Activated T-helper 2 cell treated with anti-CD3 and anti-CD28 coated beads, Interferon-gamma antibody, Interleukin-2, Interleukin-4, amounts not matched to agents 10 μg/mL and 5 μg/mL and 100 μg/mL, durations not matched to agents 14 hours and 24 hours and 36 hours (primary cell): ENCODE data around the gene SEPTIN6. TPM values are rescaled to one million over a fixed set of nuclear protein-coding genes. Genes with fewer than 3 reads are reported as not detected.
A peak's percentile ranks its signal among the peaks of the same experiment; 100 is the strongest.

ENCODE experiments used
- DNase-seq: peaks from one replicate; pipeline ENCODE4 v3.0.0; 2021; ENCODE audit warnings: low spot score
- H3K27ac Mint-ChIP-seq: one replicate; pipeline ENCODE4 v1.8.0; 2021; ENCODE audit warnings: mixed read lengths
- H3K27me3 Mint-ChIP-seq: one replicate; pipeline ENCODE4 v1.8.0; 2021; ENCODE audit warnings: low read depth, mixed read lengths
- H3K36me3 Mint-ChIP-seq: one replicate; pipeline ENCODE4 v1.8.0; 2021; ENCODE audit warnings: low read depth, mixed read lengths
- H3K4me1 Mint-ChIP-seq: one replicate; pipeline ENCODE4 v1.8.0; 2021; ENCODE audit warnings: low read depth, mixed read lengths
- H3K4me3 Mint-ChIP-seq: one replicate; pipeline ENCODE4 v1.8.0; 2021; ENCODE audit warnings: low read depth, mild to moderate bottlenecking, moderate library complexity, mixed read lengths
- H3K9me3 Mint-ChIP-seq: one replicate; pipeline ENCODE4 v1.8.0; 2021; ENCODE audit warnings: mixed read lengths
- intact Hi-C: fragments of 100-400 bp; cut with micrococcal nuclease; formaldehyde crosslinking; loops from one replicate; pipeline ENCODE4 v1.15.1; 2023
- total RNA-seq: library from RNA; stranded (reverse); gene quantifications from 2 replicates; pipeline ENCODE4 v1.2.3, GENCODE V29; 2022

Gene SEPTIN6
- total RNA-seq: 175 and 179 TPM in 2 replicates

DNA sequence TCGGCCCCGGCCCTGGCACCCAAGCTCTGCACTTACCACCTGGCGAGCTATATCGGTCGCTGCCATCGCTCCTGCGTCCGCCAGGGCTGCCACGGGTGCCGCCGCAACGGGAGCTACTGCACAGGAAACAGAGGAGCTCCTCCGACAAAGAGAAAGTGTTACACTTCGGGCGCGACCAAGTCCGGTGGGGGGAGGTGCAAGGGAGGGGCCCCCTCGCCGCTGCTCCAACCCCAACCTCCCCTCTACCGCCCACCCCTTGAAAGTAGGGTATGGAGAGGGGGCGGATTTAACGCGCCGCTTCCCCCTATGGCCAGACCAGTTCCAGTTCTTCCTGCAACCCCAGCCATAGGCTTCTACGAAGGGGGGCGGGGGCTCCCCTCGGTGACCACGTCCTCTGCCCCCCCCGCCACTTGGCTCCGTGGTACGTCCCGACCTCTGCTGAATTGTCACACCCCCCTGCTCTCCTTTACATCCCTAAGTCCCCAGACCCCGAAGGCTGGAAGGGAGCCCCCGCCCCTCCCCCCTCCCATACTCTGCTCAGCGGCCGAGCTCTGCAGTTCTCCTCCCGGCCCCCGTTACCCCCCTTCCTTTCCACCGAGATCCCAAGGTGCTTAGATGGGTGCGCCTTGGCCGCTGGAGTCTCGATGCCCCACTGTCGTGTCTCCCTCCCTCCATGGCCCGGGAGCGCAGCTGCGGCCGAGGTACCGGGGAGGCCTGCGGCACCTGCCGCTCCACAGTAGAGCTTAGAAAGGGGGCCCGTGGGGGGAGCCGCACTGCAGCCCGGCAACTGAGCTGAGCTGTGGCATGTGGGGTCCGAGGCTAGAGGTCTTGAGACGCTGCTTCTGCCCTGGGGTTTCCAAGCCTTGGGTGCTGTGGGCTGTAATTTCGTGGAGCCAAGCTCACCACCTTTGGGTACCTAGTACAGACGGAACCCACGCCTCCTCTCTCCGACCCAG is at the start of gene SEPTIN6:
TSS of gene SEPTIN6 (minus strand) at position 129 of the 956 bp plus-strand sequence. CDS start at position 66, 63 bp downstream.
- Mint-ChIP-seq H3K27ac (peak within 1 kb of the TSS; percentile 100), H3K9me3 (no peaks in the 10 kb centered on the region), H3K27me3 (no peaks in the 10 kb centered on the region), H3K36me3 (peaks cover 27% of the 10 kb centered on the region), H3K4me1 (peaks cover 10% of the 10 kb centered on the region), H3K4me3 (peak within 1 kb of the TSS; percentile 90)
- DNase-seq: peak; percentile 80
- intact Hi-C loops: loop anchor here (1.0 to 10.0 kb wide), 10 partner anchors 11 to 456 kb away; partner anchors contain the start of genes NKRF, PGRMC1, RPL39 and SLC25A5

DNA sequence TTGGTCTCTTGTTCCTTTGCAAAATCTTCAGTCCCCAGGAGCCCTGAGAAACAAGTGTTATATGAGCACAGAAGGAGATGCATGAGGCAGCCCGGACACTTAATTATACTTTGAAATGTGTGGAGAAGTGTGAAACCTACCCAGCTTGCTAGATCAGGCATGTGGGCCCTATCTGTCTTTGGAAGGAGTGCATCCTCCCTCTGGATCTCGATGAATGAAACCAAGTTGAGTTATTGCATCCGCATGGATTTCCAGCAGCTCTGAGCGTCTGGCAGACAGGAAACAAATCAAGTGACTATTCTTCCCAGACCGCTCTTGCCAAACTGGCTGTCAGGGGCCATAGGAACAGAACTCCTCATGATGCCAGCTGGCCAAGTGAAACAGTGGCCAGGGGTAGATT is 45.8 kb upstream of the SEPTIN6 start:
- Mint-ChIP-seq H3K4me3 (no peak overlapping the region), H3K27ac (no peak overlapping the region), H3K27me3 (no peaks in the 10 kb centered on the region), H3K36me3 (no peaks in the 10 kb centered on the region), H3K9me3 (no peaks in the 10 kb centered on the region), H3K4me1 (no peaks in the 10 kb centered on the region)
- DNase-seq: no peak
- intact Hi-C loops: no loop called here

DNA sequence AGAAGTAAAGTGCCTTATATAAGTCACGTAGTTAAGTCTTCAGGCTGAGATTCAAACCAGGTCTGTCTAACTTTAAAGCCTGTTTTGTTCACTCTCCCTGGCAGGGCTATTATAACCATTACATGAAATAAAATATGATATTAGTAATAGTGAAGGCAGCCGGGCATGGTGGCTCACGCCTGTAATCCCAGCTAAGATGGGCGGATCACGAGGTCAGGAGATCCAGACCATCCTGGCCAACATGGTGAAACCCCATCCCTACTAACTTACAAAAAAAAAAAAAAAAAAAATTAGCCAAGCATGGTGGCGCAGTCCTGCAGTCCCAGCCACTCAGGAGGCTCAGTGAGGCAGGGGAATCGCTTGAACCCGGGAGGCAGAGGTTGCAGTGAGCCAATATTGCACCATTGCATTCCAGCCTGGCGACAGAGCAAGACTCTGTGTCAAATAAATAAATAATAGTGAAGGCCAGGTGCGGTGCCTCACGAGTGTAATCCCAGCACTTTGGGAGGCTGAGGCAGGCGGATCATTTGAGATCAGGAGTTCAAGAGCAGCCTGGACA is 43.3 kb upstream of the SEPTIN6 start:
- no peaks in the 10 kb centered on the region for H3K36me3 Mint-ChIP-seq
- no peak overlapping the region for H3K27ac Mint-ChIP-seq
- H3K4me3 Mint-ChIP-seq: no peak overlapping the region
- DNase-seq: no peak
- H3K4me1 Mint-ChIP-seq: no peaks in the 10 kb centered on the region
- intact Hi-C loops: no loop called here
- no peaks in the 10 kb centered on the region for H3K27me3 Mint-ChIP-seq
- no peaks in the 10 kb centered on the region for H3K9me3 Mint-ChIP-seq

DNA sequence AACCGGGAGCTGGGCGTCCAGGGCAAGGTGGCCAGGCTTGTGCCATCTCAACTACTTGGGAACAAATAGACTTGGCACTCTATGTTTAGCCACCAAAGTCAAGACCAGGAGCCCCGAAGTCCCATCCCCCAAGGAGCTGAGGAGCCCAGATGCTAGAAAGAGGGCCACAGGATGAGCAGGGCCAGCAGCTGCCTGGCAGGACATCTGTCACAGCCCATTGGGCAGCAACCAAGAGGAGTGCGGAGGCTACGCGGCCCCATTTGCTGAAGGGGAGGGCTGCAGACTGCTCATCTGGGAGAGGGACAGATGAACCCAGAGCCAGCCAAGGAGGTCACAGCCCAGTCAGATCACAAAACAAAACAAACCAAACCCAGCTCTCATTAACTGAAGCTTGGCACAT is 42.5 kb upstream of the SEPTIN6 start:
- no peaks in the 10 kb centered on the region for H3K9me3 Mint-ChIP-seq
- H3K36me3 Mint-ChIP-seq: no peaks in the 10 kb centered on the region
- no peaks in the 10 kb centered on the region for H3K27me3 Mint-ChIP-seq
- intact Hi-C loops: no loop called here
- H3K27ac Mint-ChIP-seq: no peak overlapping the region
- H3K4me3 Mint-ChIP-seq: no peak overlapping the region
- no peak for DNase-seq
- H3K4me1 Mint-ChIP-seq: no peaks in the 10 kb centered on the region

- intact Hi-C loops: loop anchor here (5.0 kb wide), 1 partner anchor 128 kb away; the partner anchor contains the start of gene NKRF
- no peak for DNase-seq
- H3K4me1 Mint-ChIP-seq: no peaks in the 10 kb centered on the region
- no peaks in the 10 kb centered on the region for H3K36me3 Mint-ChIP-seq
- H3K27me3 Mint-ChIP-seq: no peaks in the 10 kb centered on the region
- H3K4me3 Mint-ChIP-seq: no peak overlapping the region
- no peaks in the 10 kb centered on the region for H3K9me3 Mint-ChIP-seq
- no peak overlapping the region for H3K27ac Mint-ChIP-seq
Measured at GRCh38 chrX:119734897-119735339, 42.0 kb upstream of the SEPTIN6 start.

DNA sequence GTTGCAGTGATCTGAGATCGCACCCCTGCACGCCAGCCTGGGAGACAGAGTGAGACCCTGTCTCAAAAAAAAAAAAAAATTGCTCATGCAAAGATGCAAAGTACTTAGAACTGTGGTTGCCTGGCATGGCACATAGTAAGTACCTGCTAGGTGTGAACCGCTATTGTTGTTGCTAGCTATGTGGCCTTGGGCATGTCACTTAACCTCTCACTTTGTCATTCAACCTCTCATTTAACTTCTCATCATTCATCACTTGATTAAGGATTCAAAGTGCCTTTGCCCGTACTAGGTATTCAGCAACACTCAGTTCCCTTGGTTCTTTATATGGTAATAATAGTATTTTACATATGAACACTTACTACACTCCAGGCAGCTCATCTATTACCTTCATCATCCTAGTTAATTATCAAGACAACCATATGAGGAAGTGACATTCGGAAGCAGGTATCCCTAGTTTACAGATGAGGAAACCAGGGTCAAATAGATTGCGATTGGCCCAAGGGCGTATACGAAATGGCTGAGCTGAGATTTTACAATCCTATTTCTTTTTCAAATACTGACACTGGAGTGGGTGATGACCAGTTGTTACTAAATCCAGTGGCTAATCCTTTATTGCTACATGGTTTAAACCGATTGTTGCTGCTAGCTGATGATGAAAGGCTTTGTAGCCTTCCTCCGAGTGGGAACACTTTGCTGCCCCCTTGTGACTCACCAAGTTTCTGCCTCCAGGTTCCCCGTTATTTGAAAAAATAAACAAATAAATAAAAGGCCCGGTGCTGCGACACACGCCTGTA is 36.6 kb upstream of the SEPTIN6 start:
- H3K36me3 Mint-ChIP-seq: no peaks in the 10 kb centered on the region
- peaks cover 6% of the 10 kb centered on the region for H3K4me1 Mint-ChIP-seq
- H3K9me3 Mint-ChIP-seq: no peaks in the 10 kb centered on the region
- H3K27ac Mint-ChIP-seq: no peak overlapping the region
- H3K27me3 Mint-ChIP-seq: no peaks in the 10 kb centered on the region
- peak; percentile 35 for DNase-seq
- intact Hi-C loops: loop anchor here (1.0 to 5.0 kb wide), 3 partner anchors 31 to 213 kb away; partner anchors contain the start of gene NKRF
- no peak overlapping the region for H3K4me3 Mint-ChIP-seq

DNA sequence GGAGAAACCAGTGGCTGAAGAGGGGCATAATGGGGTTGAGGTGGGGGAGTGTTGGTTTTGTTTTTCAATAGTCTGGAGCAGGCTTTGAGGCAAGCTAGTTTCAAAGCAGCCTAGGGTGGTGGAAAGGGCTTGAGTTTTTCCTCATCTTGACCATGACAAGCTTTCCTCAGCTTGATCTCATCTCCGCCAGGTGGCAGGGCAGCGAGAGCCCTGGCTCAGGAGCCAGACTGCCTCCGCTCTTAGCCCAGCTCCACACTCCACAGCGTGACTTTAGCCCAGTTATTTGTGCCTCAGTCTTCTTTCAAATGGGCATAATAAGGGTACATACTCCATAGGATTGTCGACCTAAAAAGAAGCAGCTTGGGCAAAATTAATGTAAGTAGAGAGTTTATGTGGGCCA is 35.5 kb upstream of the SEPTIN6 start:
- no peak for DNase-seq
- H3K27ac Mint-ChIP-seq: no peak overlapping the region
- H3K36me3 Mint-ChIP-seq: no peaks in the 10 kb centered on the region
- intact Hi-C loops: no loop called here
- H3K27me3 Mint-ChIP-seq: no peaks in the 10 kb centered on the region
- H3K4me1 Mint-ChIP-seq: peaks cover 6% of the 10 kb centered on the region
- no peak overlapping the region for H3K4me3 Mint-ChIP-seq
- H3K9me3 Mint-ChIP-seq: no peaks in the 10 kb centered on the region

GRCh38 chrX:119726900-119727555 is 34.1 kb upstream of the SEPTIN6 start:
- Mint-ChIP-seq H3K27ac (peak overlapping the region; percentile 73), H3K4me1 (peaks cover 6% of the 10 kb centered on the region), H3K36me3 (no peaks in the 10 kb centered on the region), H3K9me3 (no peaks in the 10 kb centered on the region), H3K27me3 (no peaks in the 10 kb centered on the region), H3K4me3 (no peak overlapping the region)
- peak; percentile 9 for DNase-seq
- intact Hi-C loops: no loop called here

GRCh38 chrX:119721926-119722325 is 29.0 kb upstream of the SEPTIN6 start:
- H3K27ac Mint-ChIP-seq: no peak overlapping the region
- H3K4me3 Mint-ChIP-seq: no peak overlapping the region
- no peaks in the 10 kb centered on the region for H3K9me3 Mint-ChIP-seq
- peaks cover 2% of the 10 kb centered on the region for H3K4me1 Mint-ChIP-seq
- H3K27me3 Mint-ChIP-seq: peaks cover under 1% of the 10 kb centered on the region
- no peak for DNase-seq
- intact Hi-C loops: no loop called here
- no peaks in the 10 kb centered on the region for H3K36me3 Mint-ChIP-seq

DNA sequence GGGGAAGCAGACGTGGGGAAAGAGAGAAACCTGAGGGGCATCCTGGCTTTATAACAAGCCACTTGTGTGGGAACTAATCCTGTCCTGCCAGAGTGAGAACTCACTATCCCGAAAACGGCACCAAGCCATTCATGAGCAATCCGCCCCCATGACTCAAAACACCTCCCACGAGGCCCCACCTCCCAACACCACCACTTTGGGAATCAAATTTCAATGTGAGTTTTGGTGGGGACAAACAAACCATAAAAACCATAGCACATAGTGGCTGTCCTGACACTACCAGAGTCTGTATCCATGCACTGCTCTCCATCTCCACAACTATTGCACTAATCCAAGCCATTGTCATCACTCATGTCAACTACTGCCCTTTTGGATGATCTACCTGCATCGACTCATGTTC is 28.5 kb upstream of the SEPTIN6 start:
- H3K27ac Mint-ChIP-seq: no peak overlapping the region
- peaks cover 2% of the 10 kb centered on the region for H3K27me3 Mint-ChIP-seq
- intact Hi-C loops: no loop called here
- no peaks in the 10 kb centered on the region for H3K4me1 Mint-ChIP-seq
- no peaks in the 10 kb centered on the region for H3K36me3 Mint-ChIP-seq
- DNase-seq: no peak
- H3K9me3 Mint-ChIP-seq: no peaks in the 10 kb centered on the region
- no peak overlapping the region for H3K4me3 Mint-ChIP-seq

DNA sequence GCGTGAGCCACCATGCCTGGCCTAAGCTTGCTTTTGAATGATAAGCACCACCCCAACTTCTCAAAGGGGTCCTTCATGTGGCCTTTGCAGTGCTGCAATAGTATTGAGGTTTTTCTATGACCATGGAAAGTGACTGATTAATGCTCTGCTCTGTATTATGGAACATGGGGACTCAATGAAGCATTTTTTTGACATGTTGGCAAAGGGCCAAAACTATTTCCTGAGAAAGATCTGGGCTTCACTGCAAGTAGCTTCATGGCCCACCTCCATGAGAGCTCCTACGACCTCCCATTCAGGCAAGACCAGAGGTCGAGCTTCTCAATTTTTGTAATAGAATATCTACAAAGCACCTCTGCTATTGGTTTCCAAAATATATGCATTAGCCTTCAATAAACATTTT is 16.7 kb upstream of the SEPTIN6 start:
- Mint-ChIP-seq H3K4me1 (peaks cover 6% of the 10 kb centered on the region), H3K27me3 (peaks cover 5% of the 10 kb centered on the region)

GRCh38 chrX:119708936-119709335 is 16.0 kb upstream of the SEPTIN6 start:
- intact Hi-C loops: no loop called here
- no peak overlapping the region for H3K4me3 Mint-ChIP-seq
- no peak overlapping the region for H3K27ac Mint-ChIP-seq

More for the DNA sequence above, 16.7 kb upstream of the SEPTIN6 start:
- no peaks in the 10 kb centered on the region for H3K36me3 Mint-ChIP-seq
- no peak overlapping the region for H3K4me3 Mint-ChIP-seq
- H3K9me3 Mint-ChIP-seq: no peaks in the 10 kb centered on the region
- DNase-seq: no peak
- intact Hi-C loops: no loop called here
- no peak overlapping the region for H3K27ac Mint-ChIP-seq

More at GRCh38 chrX:119708936-119709335, 16.0 kb upstream of the SEPTIN6 start:
- DNase-seq: no peak
- Mint-ChIP-seq H3K36me3 (no peaks in the 10 kb centered on the region), H3K9me3 (no peaks in the 10 kb centered on the region), H3K27me3 (peaks cover 5% of the 10 kb centered on the region), H3K4me1 (peaks cover 6% of the 10 kb centered on the region)
